ENCODE measurements around the gene CHST11. TPM values are rescaled to one million over a fixed set of nuclear protein-coding genes. Genes with fewer than 3 reads are reported as not detected.

The CHST11 gene
- total and polyA plus RNA-seq, 9 of the 15 experiments (the other 6 are each of a cell fraction or from before 2014, with no cell fraction given) = 2.3 to 38.7 (median 15.0) TPM

GRCh38 chr12:104779134-104779533 is 322.4 kb downstream of the CHST11 start (continued):
- TF ChIP-seq FIP1L1 (IDR thresholded peaks at IDR 0.05; ENCODE audit: low read depth, low read length, poor library complexity, severe bottlenecking) (no peak), ZBTB26 (CRISPR knock-in tag; IDR thresholded peaks at IDR 0.05) (no peak), ZNF311 (CRISPR knock-in tag; IDR thresholded peaks at IDR 0.05) (no peak), ZMIZ1 (IDR thresholded peaks at IDR 0.05; ENCODE audit: low read depth in 2 of 2, low read length in 2 of 2) (no peak), HNRNPH1 (optimal IDR thresholded peaks at IDR 0.05; ENCODE audit: low read depth, low read length) (no peak), ZBTB17 (CRISPR knock-in tag; IDR thresholded peaks at IDR 0.05) (no peak), NCOA4 (IDR thresholded peaks at IDR 0.05; ENCODE audit: partially characterized antibody) (no peak), CHD4 (IDR thresholded peaks at IDR 0.05; ENCODE audit: insufficient read depth, insufficient replicate concordance, low read depth, low read length, poor library complexity, severe bottlenecking) (no peak), DLX4 (CRISPR knock-in tag; IDR thresholded peaks at IDR 0.05) (no peak)
